OCI-LY7 (cell line): Measurements from ENCODE around the gene ABLIM1. TPM values are rescaled to one million over a fixed set of nuclear protein-coding genes. Genes with fewer than 3 reads are reported as not detected.

Experiments used
- BruUV-seq: library from RNA; stranded (reverse); fragments of 400-500 nt; replicated peaks from 2 replicates; lab custom pipeline; 2021; lab: Mats Ljungman, UMichigan
- CTCF ChIA-PET: fragments of 300-600 bp; sonication (Branson Sonifier 250); formaldehyde crosslinking; loops from one replicate; lab custom pipeline; 2022; ENCODE audit warnings: antibody characterized with exemption; ENCODE audit not compliant: unreplicated experiment; lab: Charles Lee
- POLR2A ChIA-PET: fragments of 300-600 bp; sonication (Branson Sonifier 250); formaldehyde crosslinking; loops from one replicate; lab custom pipeline; 2022; ENCODE audit warnings: antibody characterized with exemption; lab: Charles Lee
- DNase-seq: peaks from one replicate; pipeline ENCODE4 v3.0.0-alpha.2; 2015; ENCODE audit warnings: low spot score
- H2AFZ ChIP-seq: fragments of 200-600 bp; sonication (generic), shearing (Covaris generic); 2 replicates; pipeline ENCODE4 v1.6.1; 2014; ENCODE audit warnings: mild to moderate bottlenecking, antibody characterized with exemption, low read length, moderate library complexity
- H3K27ac ChIP-seq: fragments of 200-600 bp; sonication (generic); 2 replicates; pipeline ENCODE4 v1.5.1; 2014; ENCODE audit warnings: mixed run types, low read depth, mild to moderate bottlenecking, moderate library complexity, low read length, inconsistent platforms; ENCODE audit not compliant: poor library complexity, severe bottlenecking
- H3K36me3 ChIP-seq: fragments of 200-600 bp; sonication (generic); 2 replicates; pipeline ENCODE4 v1.6.1; 2014; ENCODE audit warnings: mild to moderate bottlenecking, antibody characterized with exemption, low read length, moderate library complexity, mixed read lengths; ENCODE audit not compliant: insufficient read depth
- H3K4me1 ChIP-seq: fragments of 200-600 bp; sonication (generic); 2 replicates; pipeline ENCODE4 v1.5.1; 2014; ENCODE audit warnings: mild to moderate bottlenecking, low read length; ENCODE audit not compliant: insufficient read depth, poor library complexity, severe bottlenecking
- H3K4me2 ChIP-seq: fragments of 200-600 bp; sonication (generic); 2 replicates; pipeline ENCODE4 v1.6.1; 2014; ENCODE audit warnings: mild to moderate bottlenecking, low read length
- H3K4me3 ChIP-seq: fragments of 200-600 bp; sonication (generic); 2 replicates; pipeline ENCODE4 v1.5.1; 2014; ENCODE audit warnings: mild to moderate bottlenecking, low read depth, low read length; ENCODE audit not compliant: poor library complexity, severe bottlenecking
- H3K79me2 ChIP-seq: fragments of 200-600 bp; sonication (generic); 2 replicates; pipeline ENCODE4 v1.6.1; 2016; ENCODE audit warnings: low read depth, mild to moderate bottlenecking, low read length, moderate library complexity, mixed read lengths; ENCODE audit not compliant: insufficient read depth
- H3K9me2 ChIP-seq: fragments of 200-600 bp; sonication (generic); 2 replicates; pipeline ENCODE4 v1.6.1; 2016; ENCODE audit warnings: mild to moderate bottlenecking, low read length, mixed read lengths; ENCODE audit not compliant: insufficient read depth
- H3K9me3 ChIP-seq: fragments of 200-600 bp; sonication (generic); 2 replicates; pipeline ENCODE4 v1.6.1; 2014; ENCODE audit warnings: mild to moderate bottlenecking, mixed run types, low read length, mixed read lengths
- H4K20me1 ChIP-seq: fragments of 200-600 bp; sonication (generic); 2 replicates; pipeline ENCODE4 v1.6.1; 2014; ENCODE audit warnings: mild to moderate bottlenecking, antibody characterized with exemption, low read length, moderate library complexity, mixed read lengths; ENCODE audit not compliant: insufficient read depth
- EZH2phosphoT487 ChIP-seq: fragments of 200-600 bp; sonication (generic); IDR thresholded peaks from 2 replicates; pipeline ENCODE4 v1.6.1; 2018; ENCODE audit warnings: low read depth, borderline replicate concordance, mild to moderate bottlenecking, mixed run types, antibody characterized with exemption, low read length, moderate library complexity, mixed read lengths
- intact Hi-C: fragments of 100-400 bp; cut with micrococcal nuclease; formaldehyde crosslinking; loops from one replicate; pipeline ENCODE4 v1.10.0; 2022; ENCODE audit not compliant: unreplicated experiment
- total RNA-seq, 2 experiments: library from RNA; depleted of rRNA in 1 of 2; stranded (reverse); fragments of >200 nt in 1 of 2; shearing (Covaris generic) in 1 of 2; gene quantifications; 2 replicates each; pipeline ENCODE4 v1.2.3, GENCODE V29; 2014 to 2022
- TF ChIP-seq, protein P1 (sequence below): fragments of 200-600 bp; sonication (generic); conservative IDR thresholded peaks from 2 replicates; pipeline ENCODE4 v1.5.1; 2014; ENCODE audit warnings: mild to moderate bottlenecking, antibody characterized with exemption, low read length, moderate library complexity, mixed read lengths

Gene ABLIM1
- total RNA-seq, 2 experiments from 2014 or later = 94.2 to 268 TPM

DNA sequence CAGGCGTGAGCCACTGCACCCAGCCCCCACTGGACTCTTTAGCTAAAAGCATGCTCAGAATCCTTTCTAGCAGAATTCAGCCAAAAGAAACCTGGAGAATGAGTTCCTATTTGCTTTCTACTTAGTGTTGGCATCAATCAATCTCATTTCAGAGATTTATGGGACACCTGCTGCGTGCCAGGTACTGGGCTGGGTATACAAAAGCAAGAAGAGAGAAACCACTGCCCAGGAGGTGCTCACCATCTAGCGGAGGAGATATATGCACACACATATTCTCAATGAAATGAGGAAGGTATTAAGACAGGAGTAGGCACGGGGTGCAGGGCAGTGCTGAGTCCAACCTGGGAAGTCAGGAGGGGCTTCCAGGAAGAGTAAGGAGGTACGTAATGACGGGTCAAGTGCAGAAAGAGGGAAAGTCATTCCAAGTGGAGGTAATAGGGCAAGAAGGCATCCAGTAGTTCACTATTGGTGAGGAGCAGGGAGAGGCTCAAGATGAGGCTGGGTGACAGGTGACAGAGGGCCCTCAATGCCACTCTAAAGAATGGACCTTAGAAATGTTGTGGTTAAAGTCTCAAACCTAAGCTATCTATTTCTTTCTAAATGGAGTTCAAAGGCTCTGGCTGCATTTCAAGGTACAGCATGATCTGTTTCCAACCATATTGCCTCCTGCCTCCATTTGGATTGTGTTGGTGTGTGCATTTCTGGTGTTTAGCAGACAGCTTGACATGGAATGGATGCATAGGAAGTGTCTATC is 22.1 kb downstream of the ABLIM1 start:
- Histone ChIP-seq H3K4me3 (no peak overlapping the region), H3K9me3 (no peaks in the 10 kb centered on the region), H3K36me3 (no peaks in the 10 kb centered on the region), H3K4me1 (no peaks in the 10 kb centered on the region), H3K4me2 (no peak overlapping the region), H3K27ac (no peak overlapping the region), H3K79me2 (no peaks in the 10 kb centered on the region), H3K9me2 (no peaks in the 10 kb centered on the region), H2AFZ (no peak overlapping the region), H4K20me1 (no peaks in the 10 kb centered on the region)
- ChIA-PET POLR2A (interaction anchor here (0.6 to 0.7 kb wide), 2 partner anchors 80 to 682 kb away, joined by 3 read pairs; no protein-coding TSS in a partner anchor), CTCF (no interaction called here)
- TF ChIP-seq, protein P1, sequence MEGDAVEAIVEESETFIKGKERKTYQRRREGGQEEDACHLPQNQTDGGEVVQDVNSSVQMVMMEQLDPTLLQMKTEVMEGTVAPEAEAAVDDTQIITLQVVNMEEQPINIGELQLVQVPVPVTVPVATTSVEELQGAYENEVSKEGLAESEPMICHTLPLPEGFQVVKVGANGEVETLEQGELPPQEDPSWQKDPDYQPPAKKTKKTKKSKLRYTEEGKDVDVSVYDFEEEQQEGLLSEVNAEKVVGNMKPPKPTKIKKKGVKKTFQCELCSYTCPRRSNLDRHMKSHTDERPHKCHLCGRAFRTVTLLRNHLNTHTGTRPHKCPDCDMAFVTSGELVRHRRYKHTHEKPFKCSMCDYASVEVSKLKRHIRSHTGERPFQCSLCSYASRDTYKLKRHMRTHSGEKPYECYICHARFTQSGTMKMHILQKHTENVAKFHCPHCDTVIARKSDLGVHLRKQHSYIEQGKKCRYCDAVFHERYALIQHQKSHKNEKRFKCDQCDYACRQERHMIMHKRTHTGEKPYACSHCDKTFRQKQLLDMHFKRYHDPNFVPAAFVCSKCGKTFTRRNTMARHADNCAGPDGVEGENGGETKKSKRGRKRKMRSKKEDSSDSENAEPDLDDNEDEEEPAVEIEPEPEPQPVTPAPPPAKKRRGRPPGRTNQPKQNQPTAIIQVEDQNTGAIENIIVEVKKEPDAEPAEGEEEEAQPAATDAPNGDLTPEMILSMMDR = no peak
- TF ChIP-seq EZH2phosphoT487 = no peak
- no peak for DNase-seq
- intact Hi-C loops = no loop called here
- BruUV-seq = no TSS peak

DNA sequence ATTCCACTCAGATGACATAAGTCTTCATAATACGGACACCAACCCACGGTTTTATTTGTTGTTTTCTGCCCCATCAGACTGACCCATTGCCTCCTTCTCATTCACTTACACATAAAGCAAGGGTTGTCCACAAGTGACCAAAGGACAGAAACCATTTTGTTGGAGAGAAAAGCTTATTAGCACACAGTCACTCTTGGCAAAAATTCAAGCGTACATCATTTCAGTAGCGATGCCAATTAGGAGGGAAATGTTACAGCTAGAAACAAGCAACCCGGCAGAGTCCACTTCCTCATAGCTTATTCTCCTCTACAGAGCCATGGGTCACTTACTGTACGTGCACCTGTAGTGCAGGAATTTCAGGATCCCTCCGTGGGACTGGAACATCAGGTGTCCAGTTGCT is 23.0 kb downstream of the ABLIM1 start:
- TF ChIP-seq, protein P1 = no peak
- no peak for TF ChIP-seq EZH2phosphoT487
- Histone ChIP-seq H3K9me2 (no peaks in the 10 kb centered on the region), H3K9me3 (no peaks in the 10 kb centered on the region), H4K20me1 (no peaks in the 10 kb centered on the region), H3K4me1 (no peaks in the 10 kb centered on the region), H3K4me3 (no peak overlapping the region), H3K27ac (no peak overlapping the region), H2AFZ (no peak overlapping the region), H3K4me2 (no peak overlapping the region), H3K36me3 (no peaks in the 10 kb centered on the region), H3K79me2 (no peaks in the 10 kb centered on the region)
- POLR2A ChIA-PET = no interaction called here
- BruUV-seq = no TSS peak
- CTCF ChIA-PET = interaction anchor here (0.6 kb wide), 1 partner anchor 17 kb away, joined by 3 read pairs; no protein-coding TSS in a partner anchor
- intact Hi-C loops = no loop called here
- DNase-seq = no peak

GRCh38 chr10:114634609-114634979 is 23.5 kb downstream of the ABLIM1 start:
- no peak overlapping the region for H3K27ac ChIP-seq
- H3K9me2 ChIP-seq = no peaks in the 10 kb centered on the region
- CTCF ChIA-PET = no interaction called here
- intact Hi-C loops = no loop called here
- H3K79me2 ChIP-seq = no peaks in the 10 kb centered on the region
- H3K4me3 ChIP-seq = no peak overlapping the region
- no TSS peak for BruUV-seq
- no peaks in the 10 kb centered on the region for H3K4me1 ChIP-seq
- H2AFZ ChIP-seq = no peak overlapping the region
- DNase-seq = no peak
- H4K20me1 ChIP-seq = no peaks in the 10 kb centered on the region
- no peaks in the 10 kb centered on the region for H3K9me3 ChIP-seq
- POLR2A ChIA-PET = interaction anchor here (0.6 kb wide), 1 partner anchor 523 kb away, joined by 3 read pairs; no protein-coding TSS in a partner anchor
- TF ChIP-seq, protein P1 = no peak
- TF ChIP-seq EZH2phosphoT487 = no peak
- H3K4me2 ChIP-seq = no peak overlapping the region
- H3K36me3 ChIP-seq = no peaks in the 10 kb centered on the region
